HG03095 (cell line): ENCODE data around the gene PTPN20.

Experiments used
- ATAC-seq: cut with Tn5 transposase; IDR thresholded peaks from one replicate; pipeline ENCODE4 v1.9.1; 2021; ENCODE audit warnings: moderate library complexity; ENCODE audit not compliant: unreplicated experiment

Gene PTPN20

DNA sequence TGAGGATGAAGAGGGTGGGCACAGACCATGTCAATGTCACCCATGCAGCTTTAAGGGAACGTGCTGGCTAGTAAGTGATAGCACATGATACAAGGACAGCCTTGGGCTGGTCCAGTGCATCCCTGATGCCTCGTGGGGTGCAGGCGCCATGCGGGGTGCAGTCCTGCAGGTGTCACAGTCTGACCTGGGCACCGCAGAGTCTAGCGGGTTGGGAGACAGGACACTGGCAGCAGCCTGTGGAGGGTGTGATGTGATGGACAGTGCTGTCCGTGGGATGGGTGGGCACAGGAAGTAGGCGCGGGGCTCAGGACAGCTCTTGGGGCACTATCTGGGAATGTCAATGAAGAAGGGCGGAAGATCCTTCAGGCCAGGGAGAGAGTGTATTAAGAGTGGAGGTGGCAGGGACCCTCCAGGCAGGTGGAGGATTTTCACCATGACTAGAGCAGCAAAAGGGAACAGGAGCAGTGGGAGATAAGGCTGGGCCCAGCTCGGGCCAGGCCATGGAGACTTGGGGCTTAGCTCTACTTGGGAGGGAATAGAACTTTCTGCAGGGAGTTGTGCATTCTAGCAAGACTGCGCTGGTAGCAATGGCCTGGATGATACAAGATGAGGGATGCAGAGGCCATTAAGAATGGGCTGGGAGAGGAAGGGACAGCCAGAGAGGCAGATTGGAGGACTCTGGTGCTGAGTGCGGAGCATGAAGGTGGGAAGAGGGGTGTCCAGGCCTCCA is 122.5 kb downstream of the PTPN20 start:
- no peak for ATAC-seq

DNA sequence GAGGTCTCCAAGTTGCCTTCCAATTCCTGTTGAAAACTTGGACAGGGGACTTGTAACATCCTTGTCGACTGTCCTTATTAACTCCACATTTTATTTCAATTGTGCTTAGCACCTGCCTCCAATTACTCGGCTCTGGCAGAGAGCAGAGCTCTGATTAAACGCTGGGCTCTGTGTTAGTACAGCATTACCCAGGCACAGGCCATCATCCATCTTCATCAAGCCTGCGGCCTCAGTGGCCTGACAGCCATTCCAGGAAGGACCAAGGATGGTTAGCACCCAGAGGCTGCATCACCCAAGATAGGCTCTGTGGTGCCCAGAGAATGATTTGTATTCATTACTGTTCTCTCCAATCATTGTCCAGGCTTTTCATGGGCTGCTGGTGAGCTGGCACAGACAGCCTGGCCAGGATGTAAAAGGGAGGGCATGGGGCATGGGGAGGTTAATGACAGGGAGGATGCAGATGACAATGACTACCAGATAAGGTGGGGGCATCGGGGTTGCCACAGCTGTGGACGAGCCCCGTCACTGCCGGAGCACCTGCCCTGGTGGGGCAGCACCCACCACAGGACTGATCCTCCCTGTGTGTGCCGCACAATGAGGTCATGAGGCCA is 123.3 kb downstream of the PTPN20 start:
- no peak for ATAC-seq

DNA sequence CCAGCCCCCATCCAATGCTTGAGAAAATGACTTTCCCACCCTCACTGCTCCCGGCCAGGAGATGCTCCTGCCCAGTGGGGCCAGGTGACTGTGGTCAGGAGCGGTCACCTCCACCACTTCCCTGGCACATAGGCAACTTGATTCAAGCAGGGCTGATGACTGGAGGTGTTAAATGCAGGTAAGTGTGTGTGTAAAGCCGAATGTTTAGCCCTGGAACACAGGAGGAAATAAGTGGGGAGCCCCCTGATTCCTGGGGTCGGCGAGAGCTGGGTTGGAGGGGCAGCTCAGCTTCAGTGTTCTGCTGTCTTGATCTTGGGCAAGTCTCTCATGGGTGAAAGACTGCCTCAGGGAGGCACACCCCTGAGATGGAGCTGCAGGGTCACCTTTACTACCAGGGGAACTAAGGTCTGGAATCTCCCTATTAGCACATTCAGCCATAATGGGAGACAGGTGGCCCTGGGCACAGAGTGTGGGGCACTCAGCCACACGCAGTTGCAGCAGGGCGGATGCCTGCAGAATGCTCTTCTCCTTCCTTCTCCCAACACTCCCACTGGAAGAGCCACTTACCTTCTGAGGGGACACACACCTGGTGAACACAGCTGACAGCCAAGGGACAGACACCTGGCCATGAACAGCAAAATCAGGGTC is 124.1 kb downstream of the PTPN20 start:
- ATAC-seq = no peak

DNA sequence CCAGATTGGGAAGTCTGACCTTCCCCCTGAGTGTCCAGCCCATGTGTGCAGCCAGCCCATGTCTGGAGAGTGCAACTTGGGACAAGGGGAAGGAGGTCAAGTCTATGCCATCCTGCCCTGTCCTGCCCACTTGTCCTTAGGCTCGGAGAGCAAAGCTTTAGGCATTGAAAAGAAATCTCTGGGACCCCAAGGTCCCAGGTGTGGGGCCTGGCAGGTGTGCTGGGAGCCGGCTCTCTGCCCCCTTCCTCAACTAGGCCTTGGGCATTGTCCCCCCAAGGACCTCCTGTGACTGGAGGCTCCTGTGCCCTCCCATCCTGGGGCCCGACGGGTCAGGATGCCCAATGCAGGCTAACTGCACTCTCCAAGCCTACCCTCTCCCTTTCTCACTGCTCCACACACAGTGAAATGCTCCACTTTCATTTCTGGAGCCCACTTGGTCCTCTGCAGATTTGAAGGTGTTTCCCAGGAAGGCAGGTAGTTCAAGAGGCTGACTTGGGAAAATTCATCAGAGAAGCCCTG is 124.7 kb downstream of the PTPN20 start:
- no peak for ATAC-seq

DNA sequence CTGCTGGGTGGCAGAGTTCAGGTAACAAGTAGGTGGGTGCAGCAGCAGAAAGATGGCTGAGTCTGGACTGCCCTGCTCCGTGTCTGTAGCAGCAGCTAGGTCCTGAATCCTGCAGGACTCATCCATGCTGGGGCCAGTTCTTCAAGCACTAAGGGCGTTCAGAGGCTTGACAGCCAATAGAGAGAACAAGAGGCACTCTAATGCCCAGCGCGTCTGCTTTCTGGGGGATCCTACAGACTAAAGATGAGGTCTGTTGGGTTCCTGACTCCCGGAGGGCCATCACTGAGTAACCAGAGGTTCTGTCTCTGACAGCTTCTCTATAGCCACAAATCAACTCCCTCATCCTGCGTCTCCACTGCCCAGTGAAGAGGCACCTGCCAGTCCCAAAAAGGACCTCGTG is 125.5 kb downstream of the PTPN20 start:
- ATAC-seq = no peak

DNA sequence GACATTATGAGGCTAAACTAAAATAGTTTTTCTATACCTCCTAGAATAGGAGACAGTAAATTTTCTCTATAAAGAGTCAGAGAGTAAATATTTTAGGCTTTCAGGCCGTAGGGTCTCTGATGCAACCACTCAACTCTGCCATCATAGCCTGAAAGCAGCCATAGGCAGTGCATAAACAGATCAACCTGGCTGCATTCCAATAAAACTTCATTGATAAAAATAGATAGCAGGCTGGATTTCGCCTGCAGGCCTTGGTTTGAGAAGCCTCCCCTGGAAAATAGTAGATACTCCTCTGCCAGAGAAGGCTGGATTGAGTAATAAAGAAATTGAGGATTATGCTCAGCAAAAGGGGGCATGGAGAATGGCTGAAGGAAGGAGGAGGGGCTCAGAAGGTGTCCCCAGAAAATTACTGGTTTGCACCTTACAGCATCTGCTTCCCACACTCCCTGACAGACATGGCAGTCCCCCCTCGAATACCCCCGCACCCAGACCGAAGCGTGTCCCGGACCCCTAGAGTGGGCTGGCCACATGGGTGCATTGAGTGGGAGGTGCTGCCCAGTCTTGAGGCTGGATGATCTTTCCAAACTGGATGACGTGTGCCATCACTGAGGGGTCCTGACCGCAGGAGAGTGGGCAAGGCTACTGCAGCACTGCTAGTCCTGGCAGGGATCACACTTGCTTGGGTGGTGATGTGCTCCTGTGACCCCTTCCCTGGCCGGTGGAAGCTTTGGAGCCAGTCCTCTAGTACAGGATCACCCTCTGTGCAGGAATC is 126.6 kb downstream of the PTPN20 start:
- ATAC-seq = no peak

DNA sequence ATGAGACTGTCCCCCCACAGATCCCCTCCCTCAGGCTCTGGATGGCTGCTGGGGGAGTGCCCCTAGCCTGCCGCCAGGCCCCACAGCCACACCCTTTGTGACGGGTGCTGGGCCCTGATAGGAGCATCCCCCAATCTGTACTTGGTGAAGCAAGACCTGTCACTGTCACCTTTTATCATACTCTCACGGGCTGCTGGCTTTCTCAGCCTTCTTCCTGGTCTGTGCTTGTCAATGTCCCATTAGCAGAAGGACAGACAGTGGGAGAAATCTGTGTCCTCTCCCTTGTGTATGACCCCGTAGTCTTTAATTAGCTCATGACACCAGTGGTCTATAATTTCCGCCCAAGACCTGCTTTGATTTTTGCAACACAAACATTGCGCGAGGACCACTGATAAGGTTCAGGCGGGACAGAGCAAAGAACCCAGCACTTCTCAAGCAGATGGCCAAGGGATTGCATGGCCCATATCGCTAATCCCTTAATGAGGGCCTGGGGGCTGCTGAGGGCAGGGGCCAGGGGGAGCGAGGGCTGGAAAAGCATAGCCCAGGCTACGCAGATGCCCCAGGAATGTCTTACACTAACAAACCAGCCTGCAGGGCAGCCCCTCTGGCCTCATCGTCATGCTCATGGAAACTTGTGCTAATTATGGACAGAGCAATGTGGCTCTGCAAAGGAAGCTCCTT is 127.8 kb downstream of the PTPN20 start:
- no peak for ATAC-seq

DNA sequence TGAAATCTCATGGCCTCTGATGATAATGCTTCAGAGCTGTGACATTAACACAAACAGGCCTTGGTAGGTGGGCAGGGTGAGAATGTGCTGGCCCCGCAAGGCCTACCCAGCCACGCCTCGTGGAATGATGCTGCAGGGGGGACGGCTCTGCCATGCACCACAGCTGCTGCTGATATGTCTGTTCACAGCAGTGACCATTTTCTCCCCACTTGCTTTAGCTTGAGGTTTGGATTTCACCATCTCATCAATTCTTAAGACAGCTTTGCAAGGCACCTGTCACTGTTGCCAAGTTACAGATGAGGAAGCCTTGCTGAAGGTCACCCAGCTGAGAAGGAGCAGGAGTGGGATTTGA is 128.3 kb downstream of the PTPN20 start:
- ATAC-seq = no peak

DNA sequence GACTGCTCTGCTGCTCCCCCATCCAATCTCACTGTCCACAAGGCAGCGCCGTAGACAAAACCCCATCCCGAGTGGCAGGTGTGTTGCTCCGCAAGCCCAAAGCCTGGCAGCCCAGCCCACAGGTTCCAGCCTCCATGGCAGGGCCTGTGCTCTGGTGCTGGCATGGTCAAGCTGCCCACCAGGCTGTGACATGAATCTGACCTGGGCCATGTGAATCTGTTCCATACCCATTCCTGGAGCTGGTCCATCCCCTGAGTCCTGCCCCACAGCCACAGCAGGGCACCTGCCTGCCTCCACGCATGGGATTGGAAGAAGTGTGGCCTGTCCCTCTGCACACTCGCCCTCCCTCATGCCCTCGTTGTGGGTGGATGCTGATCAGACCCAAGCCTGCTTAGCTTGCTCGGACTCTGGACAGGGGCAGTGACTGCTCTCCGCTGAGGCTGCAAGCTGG is 128.8 kb downstream of the PTPN20 start:
- ATAC-seq = no peak

DNA sequence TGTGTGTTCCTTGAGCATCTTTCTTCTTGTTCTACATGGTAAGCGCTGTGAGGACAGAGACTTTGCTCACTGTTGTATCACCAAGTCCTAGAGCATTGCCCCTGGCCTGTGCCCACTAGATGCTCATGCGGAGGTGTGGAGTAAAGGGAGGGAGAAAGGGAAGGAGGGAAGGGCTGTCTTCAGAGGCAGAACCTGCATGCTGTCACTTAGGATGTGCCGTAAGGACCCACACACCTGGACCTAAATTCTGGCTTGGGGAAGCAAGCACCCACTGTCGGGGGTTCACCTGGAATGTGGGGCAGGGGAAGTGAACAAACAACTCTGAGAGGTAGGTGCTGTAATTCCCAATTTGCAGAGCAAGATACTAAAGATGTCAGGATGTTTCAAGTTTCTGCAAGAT is 129.5 kb downstream of the PTPN20 start:
- no peak for ATAC-seq

DNA sequence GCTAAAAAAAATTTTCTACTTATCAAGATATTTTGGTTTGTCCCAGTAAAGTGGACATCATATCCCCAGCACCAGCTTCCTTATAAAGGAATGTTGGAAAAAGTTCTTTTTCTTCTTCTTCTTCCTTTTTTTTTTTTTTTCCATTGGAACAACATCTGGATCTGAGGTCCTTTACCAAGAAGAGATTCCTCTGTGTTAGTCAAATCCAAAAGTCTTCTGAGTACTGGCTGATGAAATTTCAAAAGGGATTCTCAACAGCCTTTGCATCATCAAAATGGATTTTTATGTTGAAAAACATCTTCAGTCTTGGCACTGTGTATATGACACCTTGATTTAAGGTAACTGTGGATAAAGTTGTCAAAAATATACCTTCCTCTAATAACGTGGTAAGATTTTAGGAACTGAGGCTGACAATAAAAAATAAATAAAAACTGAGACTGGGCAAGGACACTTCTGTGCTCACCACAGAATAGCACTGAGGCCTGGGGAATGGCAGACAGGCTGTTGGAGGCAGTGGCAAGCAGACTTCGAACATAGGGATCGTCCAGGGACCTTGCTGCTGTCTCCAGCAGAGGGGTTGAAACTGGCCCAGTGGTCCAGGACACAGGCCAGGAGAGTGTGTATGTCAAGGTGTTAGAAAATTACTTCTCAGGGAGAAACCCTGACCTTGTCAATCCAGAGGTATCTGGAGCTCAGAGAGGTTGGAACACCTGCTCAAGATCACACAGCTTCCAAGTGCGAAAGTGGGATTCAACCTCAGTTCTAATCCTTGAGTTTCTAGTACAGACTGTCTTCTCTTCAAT is 130.4 kb downstream of the PTPN20 start:
- no peak for ATAC-seq

DNA sequence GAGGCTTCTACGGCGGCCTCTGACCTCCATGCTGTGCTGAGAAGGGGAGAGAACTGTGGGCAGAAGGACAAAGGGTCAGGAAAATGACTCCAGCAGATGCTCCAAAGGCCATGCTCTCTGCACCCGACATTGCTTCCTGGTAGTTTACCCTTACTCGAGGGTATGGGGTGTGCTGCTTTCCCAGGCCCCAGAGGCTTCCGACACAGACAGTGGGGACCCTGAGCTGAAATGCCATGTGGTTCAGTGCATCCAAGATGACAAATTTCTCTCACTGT is 130.9 kb downstream of the PTPN20 start:
- no peak for ATAC-seq

DNA sequence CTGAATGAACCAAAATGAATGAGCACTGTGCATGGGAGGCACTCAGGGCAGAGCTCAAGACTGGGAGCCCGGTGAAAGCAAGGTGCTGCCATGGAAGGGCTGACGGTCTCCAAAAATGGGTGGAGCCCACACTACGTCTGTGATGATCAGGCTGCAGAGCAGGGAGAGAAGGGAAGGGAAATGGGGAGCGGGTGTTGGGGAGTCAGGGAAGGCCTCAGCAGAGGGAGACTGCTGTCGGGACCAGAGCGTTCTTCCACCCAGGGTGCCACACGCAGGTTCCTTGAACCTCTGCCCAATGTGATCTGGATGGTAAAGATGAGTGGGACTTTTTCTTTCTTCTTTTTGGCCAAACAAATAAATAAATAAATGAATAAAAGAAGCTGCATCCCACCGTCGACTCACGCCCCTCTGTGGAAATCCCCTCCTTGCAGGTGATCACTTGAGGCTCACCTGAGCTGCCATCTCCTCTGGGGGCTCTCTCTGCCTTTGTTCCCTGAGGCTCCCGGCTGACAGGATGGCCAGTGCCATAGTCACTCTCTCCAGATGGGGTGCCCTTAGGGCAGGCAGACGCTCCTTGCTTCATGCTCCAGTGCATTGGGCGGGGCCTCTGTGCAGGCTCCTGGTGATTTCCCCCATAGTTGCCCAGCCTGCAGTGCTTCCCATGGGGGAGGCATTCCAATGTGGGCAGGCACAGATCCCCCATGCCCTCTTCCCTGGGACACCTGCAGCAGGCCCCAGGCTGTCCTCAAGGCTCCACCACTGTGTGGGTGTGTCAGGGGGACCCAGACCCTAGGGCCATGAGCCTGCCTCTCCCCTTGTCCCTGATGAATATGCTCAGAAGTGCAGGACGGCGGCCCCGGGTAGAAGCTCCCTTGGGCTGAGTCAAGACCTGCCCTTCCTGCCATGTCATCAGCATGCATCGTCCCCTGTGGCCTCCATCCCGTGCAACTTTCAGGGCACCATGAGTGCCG is 131.8 kb downstream of the PTPN20 start:
- ATAC-seq = no peak

DNA sequence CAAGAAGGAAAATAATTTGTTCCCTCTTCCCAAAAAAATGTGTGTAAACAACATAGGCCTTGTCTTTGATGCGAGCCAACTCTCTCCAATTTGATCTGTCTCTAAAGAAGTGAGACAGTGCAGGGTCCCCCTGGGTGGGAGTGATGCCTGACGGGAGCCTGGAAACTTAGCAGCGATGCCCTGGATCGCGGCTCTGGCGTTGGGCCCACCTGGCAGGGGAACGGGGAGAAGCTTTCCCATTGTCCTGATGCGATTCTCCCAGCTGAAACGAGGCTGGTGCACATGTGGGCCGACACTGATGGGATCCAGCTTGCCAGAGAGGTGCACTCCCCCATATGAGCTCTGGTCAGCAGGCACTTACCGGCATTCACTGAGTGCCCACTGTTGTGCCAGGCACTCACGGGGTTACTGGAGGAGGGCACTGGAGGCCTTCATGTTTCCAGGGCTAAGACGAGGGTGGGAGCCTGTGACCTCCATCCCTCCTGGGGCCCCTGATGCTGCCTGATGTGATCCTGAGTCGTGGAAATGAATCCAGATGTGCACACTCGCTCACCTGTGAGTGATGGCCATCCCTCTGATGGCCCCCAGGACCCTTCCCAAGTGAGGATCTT is 132.8 kb downstream of the PTPN20 start:
- no peak for ATAC-seq

DNA sequence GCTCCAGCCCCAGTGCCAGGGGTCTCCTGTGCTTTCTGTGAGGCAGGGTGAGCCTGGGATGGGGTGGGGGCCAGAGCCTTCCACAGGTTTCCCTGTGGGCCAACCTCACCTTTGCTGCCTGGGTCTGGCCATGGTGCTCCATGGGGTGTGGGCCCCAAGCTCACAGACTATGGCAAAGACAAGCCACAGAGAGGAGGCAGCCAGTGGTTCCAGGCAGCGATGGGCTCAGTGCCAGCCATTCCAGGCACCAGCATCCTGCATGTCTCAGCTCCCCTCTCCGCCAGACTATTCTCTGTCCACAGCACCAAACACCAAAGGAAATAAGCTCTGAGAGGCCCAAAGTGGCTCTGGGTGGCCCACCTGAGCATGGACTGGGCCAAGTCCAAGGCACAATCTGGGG is 133.5 kb downstream of the PTPN20 start:
- ATAC-seq = no peak

DNA sequence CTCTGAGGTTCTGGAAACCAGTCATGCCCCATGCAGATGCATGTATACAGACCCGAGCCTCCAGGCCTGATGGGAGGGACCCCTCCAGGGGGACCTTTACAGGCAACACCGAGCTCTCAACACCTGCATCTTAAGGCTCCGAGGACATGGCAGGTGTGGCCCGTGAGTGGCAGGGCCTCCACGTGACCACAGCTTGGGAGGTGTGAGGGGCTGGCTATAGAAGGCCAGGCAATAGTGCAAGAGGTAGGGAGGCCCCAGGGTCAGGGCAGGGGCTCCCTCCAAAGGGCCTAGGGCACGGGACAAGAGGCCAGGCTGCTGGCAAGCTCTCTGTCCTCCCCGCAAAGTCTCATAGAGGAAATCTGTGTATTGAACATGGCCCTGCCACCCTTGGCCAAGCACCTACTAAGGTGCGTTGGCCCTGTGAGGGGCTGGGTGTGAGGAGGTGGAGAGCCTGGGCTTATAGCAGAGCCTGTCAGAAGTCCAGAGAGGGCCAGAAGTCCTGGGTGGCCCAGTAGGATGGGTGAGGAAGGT is 134.2 kb downstream of the PTPN20 start:
- no peak for ATAC-seq

DNA sequence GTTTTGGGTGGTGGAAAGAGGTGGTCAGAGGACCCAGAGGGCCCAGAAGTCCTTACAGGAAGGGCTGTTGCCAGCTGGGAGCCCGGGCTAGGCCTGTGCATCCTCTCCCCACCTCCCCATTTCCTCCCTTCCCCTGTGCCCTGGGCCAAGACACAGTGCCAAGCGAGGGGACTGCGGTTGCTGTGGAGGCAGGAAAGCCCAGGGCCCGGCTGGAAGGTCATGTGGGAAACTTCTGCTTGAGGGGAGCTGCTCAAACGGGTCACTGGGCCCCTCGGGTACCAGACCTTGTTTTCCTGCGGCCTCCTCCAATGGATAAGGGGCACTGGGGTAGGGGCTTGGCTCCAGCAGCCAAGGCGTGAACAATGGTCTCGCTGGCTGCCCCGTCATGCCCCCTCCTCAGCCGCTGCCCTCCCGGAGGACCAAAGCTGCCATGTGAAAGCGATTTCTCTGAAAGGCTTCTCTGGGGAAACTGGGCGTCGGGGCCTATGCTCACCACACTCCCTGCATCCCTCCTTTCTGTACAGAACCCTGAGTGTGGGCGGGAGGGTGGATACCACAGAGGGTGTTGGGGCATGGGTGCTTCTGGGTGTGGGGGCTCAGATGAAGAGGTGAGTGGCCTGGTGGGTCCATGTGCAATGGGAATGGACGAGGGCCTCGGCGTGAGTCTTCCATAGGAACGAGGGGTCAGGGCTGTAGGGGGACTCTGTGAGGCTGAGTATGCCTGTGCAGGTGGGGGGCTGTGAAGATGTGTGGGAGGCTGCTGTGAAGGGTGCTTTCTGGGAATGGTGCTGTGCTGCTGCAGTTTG is 135.3 kb downstream of the PTPN20 start:
- no peak for ATAC-seq

DNA sequence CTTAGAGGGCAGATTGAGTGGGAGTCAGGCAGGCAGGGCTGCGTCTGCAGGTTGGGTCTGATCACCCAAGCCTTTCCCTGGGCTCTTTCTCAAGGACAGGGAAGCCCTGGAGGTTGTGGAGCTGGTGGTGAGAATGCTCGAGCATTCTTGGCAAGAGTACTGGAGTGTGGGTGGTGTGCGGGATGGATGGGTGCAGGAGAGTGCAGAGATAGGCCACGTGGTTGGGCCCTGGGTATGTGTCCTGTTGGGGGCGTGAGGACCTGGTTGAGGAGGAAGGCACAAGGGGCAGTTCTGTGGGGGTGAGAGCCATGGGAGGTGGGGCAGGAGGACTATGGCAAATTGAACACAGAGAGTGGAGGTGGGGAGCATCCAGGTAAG is 135.9 kb downstream of the PTPN20 start:
- ATAC-seq = no peak
